Measurements from ENCODE around the gene LYRM4.

DNA sequence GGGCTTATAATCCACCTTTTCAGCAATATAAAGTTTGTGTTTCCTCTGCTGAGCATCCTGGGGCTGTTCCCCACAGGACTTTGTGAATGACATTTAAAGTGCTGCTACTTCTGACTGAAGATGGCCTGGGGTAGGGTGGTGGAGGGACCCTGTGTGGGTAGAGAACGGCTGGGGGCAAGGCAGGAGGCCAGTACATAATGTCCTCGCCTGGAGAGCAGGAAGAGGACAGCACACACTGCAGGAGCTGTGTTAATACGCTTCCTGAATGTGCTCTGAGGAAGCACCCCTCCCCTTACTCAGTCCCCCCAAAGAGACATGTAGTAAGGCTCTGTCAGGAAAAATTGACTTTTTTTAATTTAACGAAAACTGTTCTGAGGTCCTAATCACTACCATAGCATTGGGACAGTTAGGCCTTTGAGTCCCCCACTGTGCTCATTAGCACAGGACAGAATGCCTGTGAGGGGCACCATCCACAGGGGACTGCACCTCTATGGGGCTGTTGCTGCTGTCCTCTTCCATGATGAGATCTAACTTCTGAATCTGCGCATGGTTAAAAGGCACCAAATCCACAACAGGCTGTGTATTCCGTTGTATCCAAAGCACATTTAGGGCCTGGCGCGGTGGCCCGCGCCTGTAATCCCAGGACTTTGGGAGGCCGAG, 68.5 kb downstream of the LYRM4 start:
- TF ChIP-seq, protein P1, sequence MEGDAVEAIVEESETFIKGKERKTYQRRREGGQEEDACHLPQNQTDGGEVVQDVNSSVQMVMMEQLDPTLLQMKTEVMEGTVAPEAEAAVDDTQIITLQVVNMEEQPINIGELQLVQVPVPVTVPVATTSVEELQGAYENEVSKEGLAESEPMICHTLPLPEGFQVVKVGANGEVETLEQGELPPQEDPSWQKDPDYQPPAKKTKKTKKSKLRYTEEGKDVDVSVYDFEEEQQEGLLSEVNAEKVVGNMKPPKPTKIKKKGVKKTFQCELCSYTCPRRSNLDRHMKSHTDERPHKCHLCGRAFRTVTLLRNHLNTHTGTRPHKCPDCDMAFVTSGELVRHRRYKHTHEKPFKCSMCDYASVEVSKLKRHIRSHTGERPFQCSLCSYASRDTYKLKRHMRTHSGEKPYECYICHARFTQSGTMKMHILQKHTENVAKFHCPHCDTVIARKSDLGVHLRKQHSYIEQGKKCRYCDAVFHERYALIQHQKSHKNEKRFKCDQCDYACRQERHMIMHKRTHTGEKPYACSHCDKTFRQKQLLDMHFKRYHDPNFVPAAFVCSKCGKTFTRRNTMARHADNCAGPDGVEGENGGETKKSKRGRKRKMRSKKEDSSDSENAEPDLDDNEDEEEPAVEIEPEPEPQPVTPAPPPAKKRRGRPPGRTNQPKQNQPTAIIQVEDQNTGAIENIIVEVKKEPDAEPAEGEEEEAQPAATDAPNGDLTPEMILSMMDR (IDR thresholded peaks at IDR 0.05; ENCODE audit: insufficient read depth, low read length), result no peak
- TF ChIP-seq, protein P2, sequence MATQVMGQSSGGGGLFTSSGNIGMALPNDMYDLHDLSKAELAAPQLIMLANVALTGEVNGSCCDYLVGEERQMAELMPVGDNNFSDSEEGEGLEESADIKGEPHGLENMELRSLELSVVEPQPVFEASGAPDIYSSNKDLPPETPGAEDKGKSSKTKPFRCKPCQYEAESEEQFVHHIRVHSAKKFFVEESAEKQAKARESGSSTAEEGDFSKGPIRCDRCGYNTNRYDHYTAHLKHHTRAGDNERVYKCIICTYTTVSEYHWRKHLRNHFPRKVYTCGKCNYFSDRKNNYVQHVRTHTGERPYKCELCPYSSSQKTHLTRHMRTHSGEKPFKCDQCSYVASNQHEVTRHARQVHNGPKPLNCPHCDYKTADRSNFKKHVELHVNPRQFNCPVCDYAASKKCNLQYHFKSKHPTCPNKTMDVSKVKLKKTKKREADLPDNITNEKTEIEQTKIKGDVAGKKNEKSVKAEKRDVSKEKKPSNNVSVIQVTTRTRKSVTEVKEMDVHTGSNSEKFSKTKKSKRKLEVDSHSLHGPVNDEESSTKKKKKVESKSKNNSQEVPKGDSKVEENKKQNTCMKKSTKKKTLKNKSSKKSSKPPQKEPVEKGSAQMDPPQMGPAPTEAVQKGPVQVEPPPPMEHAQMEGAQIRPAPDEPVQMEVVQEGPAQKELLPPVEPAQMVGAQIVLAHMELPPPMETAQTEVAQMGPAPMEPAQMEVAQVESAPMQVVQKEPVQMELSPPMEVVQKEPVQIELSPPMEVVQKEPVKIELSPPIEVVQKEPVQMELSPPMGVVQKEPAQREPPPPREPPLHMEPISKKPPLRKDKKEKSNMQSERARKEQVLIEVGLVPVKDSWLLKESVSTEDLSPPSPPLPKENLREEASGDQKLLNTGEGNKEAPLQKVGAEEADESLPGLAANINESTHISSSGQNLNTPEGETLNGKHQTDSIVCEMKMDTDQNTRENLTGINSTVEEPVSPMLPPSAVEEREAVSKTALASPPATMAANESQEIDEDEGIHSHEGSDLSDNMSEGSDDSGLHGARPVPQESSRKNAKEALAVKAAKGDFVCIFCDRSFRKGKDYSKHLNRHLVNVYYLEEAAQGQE (IDR thresholded peaks at IDR 0.05; ENCODE audit: insufficient replicate concordance, low read depth), result no peak
- TF ChIP-seq SPI1 (IDR thresholded peaks at IDR 0.05; ENCODE audit: borderline replicate concordance, low read depth) (no peak), POLR2AphosphoS5 (IDR thresholded peaks at IDR 0.05; ENCODE audit: low read depth) (no peak)
